Measurements from ENCODE around the gene GDPD5. TPM values are rescaled to one million over a fixed set of nuclear protein-coding genes. Genes with fewer than 3 reads are reported as not detected.

GDPD5 gene
- total RNA-seq = 11.2 and 12.7 TPM in 2 replicates

GRCh38 chr11:75525433-75526191 is at the start of gene GDPD5:
TSS of gene GDPD5 (minus strand) at chr11:75525941. CDS start at chr11:75477735, 48,206 bp downstream.

GRCh38 chr11:75562048-75562835 is 36.5 kb upstream of the GDPD5 start, which contains the start of gene SERPINH1:
TSS of gene SERPINH1 (plus strand) at chr11:75562253. CDS start at chr11:75566350, 4,097 bp downstream.

GRCh38 chr11:75432911-75433321 is 92.8 kb downstream of the GDPD5 start, which contains the start of gene KLHL35:
TSS of gene KLHL35 (minus strand) at chr11:75433203. CDS start at chr11:75430629, 2,574 bp downstream.

GRCh38 chr11:75399344-75400145 is 126.2 kb downstream of the GDPD5 start, which contains the start of gene RPS3:
TSS of gene RPS3 (plus strand) at chr11:75399518. CDS start at chr11:75399548, 30 bp downstream.

Other genes with a start within 250 kb of the GDPD5 start
- gene ARRB1, start 174.3 kb downstream of the GDPD5 start, total RNA-seq = 4.2 and 6.0 TPM in 2 replicates
- 1,691 and 1,856 TPM in 2 replicates for gene RPS3, start 126.4 kb downstream of the GDPD5 start, total RNA-seq
- 1.8 and 4.6 TPM in 2 replicates for gene KLHL35, start 92.7 kb downstream of the GDPD5 start, total RNA-seq
- gene SERPINH1, start 36.3 kb upstream of the GDPD5 start, total RNA-seq = 582 and 833 TPM in 2 replicates
- gene MAP6, start 143.1 kb upstream of the GDPD5 start, total RNA-seq = 0.65 and 0.89 TPM in 2 replicates
- not detected in 2 replicates for gene MOGAT2, start 191.9 kb upstream of the GDPD5 start, total RNA-seq
- 0.65 and 1.0 TPM in 2 replicates for gene DGAT2, start 242.8 kb upstream of the GDPD5 start, total RNA-seq

Data from mesangial cell (primary cell).